Diencephalon (tissue), 1 donor: ENCODE measurements around the gene LARP6. TPM values are rescaled to one million over a fixed set of nuclear protein-coding genes. Genes with fewer than 3 reads are reported as not detected.

Experiments used
- total RNA-seq: library from RNA; depleted of rRNA; stranded (reverse); fragments of >200 nt; gene quantifications from one replicate; pipeline ENCODE4 v1.2.3, GENCODE V29; 2014

The LARP6 gene
- 11.3 TPM for total RNA-seq

DNA sequence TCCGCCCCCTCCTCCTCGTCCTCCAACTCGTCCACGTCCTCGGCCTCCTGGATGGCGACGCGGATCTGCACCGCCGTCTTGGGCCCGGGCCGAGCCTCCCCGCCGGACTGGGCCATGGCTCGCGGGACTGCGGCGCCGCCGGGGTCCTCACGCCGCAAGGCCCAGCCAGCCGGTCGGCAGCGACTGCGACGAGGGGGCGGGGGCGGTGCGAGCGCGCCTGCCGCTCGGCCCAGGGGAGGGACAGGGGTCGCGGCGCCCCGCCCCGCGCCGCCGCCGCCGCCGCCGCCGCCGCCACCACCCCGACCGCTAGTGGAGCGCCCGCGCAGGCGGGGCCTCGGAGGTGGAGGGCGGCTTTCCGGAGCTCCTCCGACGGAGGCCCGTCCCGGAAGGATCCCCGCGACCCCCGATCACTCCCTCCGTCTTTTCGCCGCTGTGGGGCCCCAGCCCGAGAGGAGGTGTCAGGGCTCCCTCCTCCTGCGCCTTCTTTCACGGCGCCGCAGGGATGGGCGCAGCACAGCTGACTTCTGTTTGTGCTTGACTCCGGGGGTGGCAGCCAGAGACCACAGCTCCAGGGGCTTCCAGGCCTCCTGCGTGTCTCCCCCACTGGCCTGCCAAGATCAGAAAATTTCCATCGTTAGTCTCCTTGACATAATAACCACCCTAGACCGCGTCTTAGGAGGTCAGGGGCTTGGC lies at the start of gene LARP6:
TSS of gene LARP6 (minus strand) at position 185 of the 693 bp plus-strand sequence. CDS start at position 116, 69 bp downstream.

DNA sequence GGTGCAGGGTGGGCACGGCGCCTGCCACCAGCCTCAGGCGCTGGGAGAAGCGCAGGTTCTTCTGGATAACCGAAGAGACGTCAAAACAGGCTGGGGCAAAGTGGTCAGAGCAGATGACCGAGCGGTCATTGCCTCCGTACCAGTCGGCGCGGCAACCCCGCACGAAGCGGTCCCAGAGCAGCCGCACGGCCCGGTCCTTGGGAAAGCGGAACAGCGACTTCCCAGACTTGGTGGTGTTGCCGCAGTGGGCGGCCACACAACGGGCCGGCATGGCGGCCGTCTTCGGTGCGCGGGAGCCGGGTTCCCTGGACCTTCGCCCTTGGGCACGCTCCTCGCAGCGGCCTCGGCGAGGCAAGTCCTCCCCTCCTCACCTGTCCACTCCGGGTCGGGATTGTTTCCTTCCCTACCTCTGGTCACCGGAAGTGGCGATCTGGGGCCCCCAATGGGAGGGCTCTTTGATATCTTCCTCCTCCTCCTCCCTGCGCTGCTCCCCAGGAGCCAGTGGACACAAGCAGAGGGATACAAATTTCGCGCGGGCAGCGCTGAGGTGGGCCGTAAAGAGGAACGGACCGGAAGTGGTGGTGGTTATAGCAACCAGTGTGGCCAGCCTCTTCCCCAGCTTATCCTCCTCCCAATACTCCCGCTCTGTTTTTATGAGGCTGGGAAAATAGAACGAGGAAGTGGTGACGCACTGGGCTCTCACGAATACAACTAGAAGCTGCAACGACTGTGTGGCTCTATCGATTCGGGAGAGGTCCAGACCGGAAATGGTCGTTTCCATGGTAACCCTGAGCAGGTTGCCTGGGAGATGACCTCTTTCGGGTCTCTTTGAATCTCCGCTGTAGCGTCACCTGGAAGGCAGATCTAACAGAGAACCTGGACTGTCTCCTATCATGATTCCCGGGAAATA lies 38.3 kb upstream of the LARP6 start, which contains the start of the genes LRRC49 and THAP10:
TSS of gene LRRC49 (plus strand) at position 825 of the 910 bp plus-strand sequence. CDS start at position 894, 69 bp downstream.
TSS of gene THAP10 (minus strand) at position 432 of the 910 bp plus-strand sequence. CDS start at position 271, 161 bp downstream.

Other genes starting within 250 kb of the LARP6 start
- gene UACA, start 90.6 kb downstream of the LARP6 start, total RNA-seq: 22.4 TPM
- 6.0 TPM for gene THAP10, start 38.3 kb upstream of the LARP6 start, total RNA-seq
- 133 TPM for gene LRRC49, start 38.7 kb upstream of the LARP6 start, total RNA-seq